HG03060 (cell line): ENCODE measurements around the gene MYOF.

Experiments used
- ATAC-seq: cut with Tn5 transposase; IDR thresholded peaks from one replicate; pipeline ENCODE4 v1.9.1; 2021; ENCODE audit warnings: low read depth, moderate number of reproducible peaks; ENCODE audit not compliant: unreplicated experiment

Gene MYOF

GRCh38 chr10:93397020-93397419 lies 85.1 kb downstream of the MYOF start:
- ATAC-seq, result no peak

- ATAC-seq, result no peak
These were observed 88.9 kb downstream of the MYOF start for GRCh38 chr10:93393211-93393610.

GRCh38 chr10:93392121-93392520 lies 90.0 kb downstream of the MYOF start:
- no peak for ATAC-seq

DNA sequence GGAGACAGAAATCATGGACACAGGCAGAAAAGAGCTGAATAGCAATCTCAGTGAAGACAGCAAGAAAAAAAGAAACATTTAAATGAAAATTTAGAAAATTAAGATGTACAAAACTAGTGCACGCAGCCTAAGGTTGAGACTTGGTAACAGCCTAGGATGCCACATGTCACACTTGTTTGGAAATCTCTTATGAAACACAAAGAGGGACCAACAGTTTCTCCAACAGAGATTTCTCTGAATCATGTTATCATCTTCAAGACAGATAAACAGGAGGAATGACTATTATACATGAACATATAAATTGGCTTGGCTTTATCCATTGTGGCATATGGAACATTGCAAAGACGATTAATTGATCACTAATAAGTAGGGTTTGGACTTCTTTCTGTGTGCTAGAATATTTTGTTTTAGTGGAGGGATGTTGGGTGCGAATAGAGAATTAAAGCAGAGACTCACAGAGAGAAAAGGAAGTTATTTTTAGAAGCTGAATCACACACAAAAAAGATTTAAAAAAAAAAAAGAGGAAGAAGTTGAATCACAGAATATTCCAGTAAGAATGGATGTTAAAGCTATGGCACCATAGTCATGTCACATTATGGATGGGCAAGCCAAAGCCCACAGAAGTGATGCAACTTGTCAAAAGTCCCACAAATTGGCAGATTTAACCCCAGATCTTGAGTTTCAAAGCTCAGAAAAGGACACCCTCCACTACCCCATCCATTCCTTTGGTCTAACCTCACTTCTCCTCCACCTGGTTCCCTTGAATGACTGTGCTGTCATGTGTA lies 91.6 kb downstream of the MYOF start:
- ATAC-seq, result no peak

GRCh38 chr10:93386631-93387369 lies 95.3 kb downstream of the MYOF start:
- no peak for ATAC-seq

DNA sequence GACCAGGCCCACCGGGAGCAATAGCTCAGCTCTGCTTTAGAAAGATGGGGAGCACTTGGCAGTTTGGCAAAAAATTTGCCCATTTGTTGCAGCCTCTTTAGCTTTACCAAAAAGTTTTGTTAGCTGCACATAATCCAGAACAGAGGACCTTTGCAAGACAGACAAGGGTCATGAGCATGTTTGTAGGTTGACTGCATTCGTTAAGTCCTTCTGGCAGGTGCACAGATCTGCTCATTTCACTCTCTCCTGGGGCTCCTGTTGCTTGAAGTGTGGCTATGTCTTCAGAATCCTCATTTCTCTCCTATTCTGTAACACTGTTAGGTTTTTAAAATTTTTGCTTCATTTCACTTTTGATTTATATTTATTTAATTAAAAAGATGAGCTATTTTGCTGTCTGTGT lies 96.8 kb downstream of the MYOF start:
- ATAC-seq, result no peak

DNA sequence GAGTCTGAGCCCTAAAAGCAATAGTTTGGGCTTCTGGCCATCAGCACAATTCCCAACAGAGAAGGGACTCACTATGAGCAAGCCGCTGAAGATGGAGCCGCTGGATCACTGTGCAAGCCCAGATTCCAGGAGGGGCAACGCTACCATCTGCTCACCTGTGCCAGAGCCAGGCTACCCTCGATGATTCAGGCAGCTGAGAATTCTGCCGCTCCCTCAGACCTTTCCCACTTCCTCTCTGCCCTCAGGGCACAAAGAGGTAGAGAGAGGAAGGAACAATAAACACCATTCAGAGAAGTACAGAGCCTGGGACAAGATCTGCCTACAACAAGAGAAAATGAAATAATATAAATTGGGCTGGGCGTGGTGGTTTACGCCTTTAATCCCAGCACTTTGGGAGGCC lies 98.1 kb downstream of the MYOF start:
- ATAC-seq, result no peak

DNA sequence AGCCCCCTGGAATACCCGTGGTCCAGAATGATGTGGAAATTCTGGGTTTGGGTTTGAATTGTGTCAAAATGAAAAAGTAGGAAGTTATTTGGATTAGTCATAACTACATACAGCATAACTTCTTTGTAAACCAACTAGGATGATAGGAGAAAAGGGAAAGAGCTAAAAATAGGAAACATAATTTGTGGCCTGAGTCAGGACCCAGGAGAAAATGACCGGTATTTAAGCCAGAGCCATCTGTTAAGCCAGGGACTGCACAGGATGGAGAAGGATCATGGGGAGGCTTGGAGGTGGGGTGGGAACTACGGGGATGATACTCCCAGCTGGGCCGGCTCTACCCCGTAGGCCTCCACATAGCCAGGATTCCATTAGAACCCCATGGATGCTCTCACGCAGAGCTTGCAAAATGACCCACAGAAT lies 98.6 kb downstream of the MYOF start:
- ATAC-seq, result no peak

- no peak for ATAC-seq
These were observed 102.2 kb downstream of the MYOF start for GRCh38 chr10:93379731-93380575.

DNA sequence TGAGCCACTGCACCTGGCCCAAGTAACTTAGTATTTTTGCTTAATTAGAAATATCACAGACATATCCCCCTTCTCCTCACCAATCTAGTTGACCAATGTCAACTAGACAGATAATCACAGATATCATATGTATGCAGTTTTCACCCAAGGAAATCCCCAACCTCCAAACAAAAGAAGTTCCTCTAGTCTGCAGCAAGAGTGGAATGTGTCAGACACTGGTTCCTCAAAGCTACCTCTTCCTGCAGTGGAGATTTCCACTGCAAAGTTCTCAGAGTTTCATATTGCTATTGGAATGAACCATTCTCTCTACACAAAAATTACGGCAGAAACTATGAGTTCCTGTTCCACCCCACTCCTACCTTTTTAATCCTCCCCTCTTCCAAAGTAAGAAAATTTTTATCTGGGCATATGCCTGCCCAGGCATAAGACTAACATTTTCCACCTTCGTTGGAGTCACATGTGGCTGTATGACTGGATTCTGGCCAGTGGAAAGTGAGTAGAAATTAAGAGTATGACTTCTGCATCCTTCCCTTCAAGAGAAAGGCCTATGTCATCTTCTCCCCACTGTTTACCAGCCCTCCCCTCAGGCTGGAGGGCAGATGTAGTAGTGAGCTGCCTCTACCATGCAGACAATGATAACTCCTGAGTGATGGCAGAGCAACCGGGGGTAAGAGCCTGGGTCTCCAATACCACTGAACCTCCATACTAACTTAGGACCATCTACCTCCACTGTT lies 103.0 kb downstream of the MYOF start:
- ATAC-seq, result no peak

GRCh38 chr10:93378039-93378438 lies 104.1 kb downstream of the MYOF start:
- ATAC-seq, result no peak

DNA sequence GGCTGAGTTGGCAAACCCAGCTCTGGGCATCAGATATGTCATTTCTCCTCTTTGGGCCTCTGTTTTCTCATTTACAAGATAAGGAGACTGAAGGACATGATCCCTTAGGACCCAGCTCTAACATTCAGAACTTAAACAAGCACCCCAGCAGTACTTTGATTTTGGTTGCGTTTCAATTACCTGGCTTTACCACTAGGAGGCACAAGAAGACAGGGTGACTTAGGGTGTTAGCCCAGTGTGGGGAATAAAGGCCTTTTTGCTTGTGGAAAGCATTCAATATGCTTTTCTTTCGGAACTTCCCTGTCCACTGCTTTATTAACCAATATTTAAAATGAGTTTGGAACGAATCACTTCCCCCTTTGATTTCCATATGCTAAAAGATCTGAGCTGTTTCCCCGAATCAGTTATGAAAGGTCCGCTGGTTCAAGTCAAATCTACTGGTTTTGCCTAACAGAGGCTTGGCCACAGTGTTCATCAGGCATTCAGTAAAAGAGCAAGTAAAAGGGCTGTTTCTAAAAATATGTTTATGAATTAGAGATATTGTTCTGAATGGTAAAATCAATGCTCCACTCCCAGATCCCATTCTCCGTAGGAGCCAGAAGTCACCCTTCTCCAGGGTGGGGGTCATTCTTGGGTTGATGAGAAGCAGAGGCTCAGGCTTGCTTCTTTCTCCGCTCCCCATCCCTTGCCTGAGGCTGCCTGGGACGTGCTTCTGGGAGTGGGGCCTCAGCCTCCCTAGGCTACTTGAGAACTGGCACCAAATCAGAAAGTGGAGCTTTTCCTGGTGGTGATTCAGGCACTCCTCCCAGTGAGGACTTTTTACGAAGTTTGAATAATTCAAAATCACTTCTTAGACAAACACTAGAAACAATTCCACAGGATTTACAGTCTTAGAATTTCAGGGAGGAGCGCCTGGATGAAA lies 105.5 kb downstream of the MYOF start:
- no peak for ATAC-seq

GRCh38 chr10:93370961-93371360 lies 111.2 kb downstream of the MYOF start:
- ATAC-seq, result no peak

- no peak for ATAC-seq
These were observed 112.5 kb downstream of the MYOF start for GRCh38 chr10:93369588-93370164.

DNA sequence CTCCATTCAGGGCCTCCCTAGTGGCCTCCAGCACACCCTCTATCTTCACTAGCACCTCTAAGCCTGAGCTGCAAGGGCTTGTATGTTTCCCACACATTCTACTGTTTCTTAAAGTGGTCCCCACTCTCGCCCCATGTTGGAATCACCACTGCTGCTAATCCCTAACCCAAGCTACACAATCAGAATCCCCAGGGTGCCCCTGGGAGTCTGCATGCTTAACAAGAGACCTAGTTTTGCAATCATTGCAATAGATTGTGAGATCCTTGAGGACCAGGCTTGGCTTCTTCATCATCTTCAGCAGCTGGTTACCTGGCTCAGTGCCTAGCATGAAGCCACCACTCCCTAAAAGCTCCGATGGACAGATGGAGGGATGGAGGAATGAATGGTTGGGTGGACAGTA lies 113.9 kb downstream of the MYOF start:
- no peak for ATAC-seq

DNA sequence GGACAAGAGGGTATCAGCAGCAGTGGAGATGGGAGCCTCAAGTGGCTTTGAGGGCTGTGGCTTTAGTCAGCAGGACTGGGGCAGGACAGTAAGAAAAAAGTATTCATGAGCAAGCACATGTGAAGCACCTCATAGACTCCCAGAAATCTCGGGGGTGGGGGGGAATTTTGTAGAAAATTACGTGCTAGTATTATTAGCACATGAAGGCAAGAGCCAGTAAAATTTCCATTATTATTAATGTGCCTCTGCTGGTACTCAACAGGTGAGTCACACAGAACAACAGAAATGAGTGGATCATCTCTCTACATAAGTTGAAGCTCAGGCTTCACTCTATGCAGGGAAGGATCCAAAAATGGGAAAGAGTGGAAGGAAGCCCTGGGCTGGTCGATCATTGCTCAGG lies 114.5 kb downstream of the MYOF start:
- no peak for ATAC-seq

DNA sequence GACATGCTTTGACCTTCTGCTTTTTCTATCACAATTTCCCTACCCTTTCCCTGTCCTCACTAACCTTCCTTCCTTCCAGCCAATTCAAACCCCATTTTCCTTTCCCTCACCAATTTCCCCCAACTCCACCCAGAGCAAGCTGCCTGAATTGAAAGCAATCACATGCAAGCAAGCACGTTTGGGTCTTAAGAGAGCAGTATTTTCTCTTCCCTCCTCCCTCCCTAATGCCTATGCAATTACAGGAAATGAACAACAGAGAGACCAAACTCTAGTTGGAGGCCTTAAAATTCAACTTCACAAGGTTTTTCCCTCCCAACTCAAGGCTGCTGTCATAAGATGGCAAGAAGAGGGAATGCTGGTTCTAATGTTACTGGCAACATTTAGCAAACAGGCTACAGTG lies 117.2 kb downstream of the MYOF start:
- ATAC-seq, result no peak

- ATAC-seq, result no peak
These were observed 118.1 kb downstream of the MYOF start for GRCh38 chr10:93363891-93364648.
